VCaP (cell line): ENCODE results near the gene PTPRQ.

ENCODE experiments used
- H3K27ac ChIP-seq: fragments of 450-650 bp; 2 replicates; pipeline ENCODE4 v1.5.1; 2017
- CTCF ChIP-seq: fragments of 450-650 bp; conservative IDR thresholded peaks from 2 replicates; pipeline ENCODE4 v1.5.1; 2017; ENCODE audit warnings: mild to moderate bottlenecking, moderate library complexity

The PTPRQ gene

GRCh38 chr12:80517655-80518054, 73.6 kb downstream of the PTPRQ start:
- no peak overlapping the region for H3K27ac ChIP-seq
- no peak for TF ChIP-seq CTCF

GRCh38 chr12:80531646-80532045, 87.6 kb downstream of the PTPRQ start:
- no peak overlapping the region for H3K27ac ChIP-seq
- no peak for TF ChIP-seq CTCF

- no peak overlapping the region for H3K27ac ChIP-seq
- TF ChIP-seq CTCF = no peak
Observed at GRCh38 chr12:80539029-80539428, 95.0 kb downstream of the PTPRQ start.

- TF ChIP-seq CTCF = no peak
Observed at GRCh38 chr12:80549298-80549697, 105.3 kb downstream of the PTPRQ start.

GRCh38 chr12:80551897-80552296, 107.9 kb downstream of the PTPRQ start:
- no peak overlapping the region for H3K27ac ChIP-seq
- TF ChIP-seq CTCF = no peak

More at GRCh38 chr12:80549298-80549697, 105.3 kb downstream of the PTPRQ start:
- H3K27ac ChIP-seq = no peak overlapping the region

GRCh38 chr12:80553316-80553715, 109.3 kb downstream of the PTPRQ start:
- TF ChIP-seq CTCF = no peak
- H3K27ac ChIP-seq = no peak overlapping the region

GRCh38 chr12:80556566-80556965, 112.5 kb downstream of the PTPRQ start:
- H3K27ac ChIP-seq = peak overlapping the region; percentile 38
- no peak for TF ChIP-seq CTCF

- no peak for TF ChIP-seq CTCF
Observed at GRCh38 chr12:80559766-80560165, 115.7 kb downstream of the PTPRQ start.

More at GRCh38 chr12:80559766-80560165, 115.7 kb downstream of the PTPRQ start:
- no peak overlapping the region for H3K27ac ChIP-seq
